ENCODE data around the gene GABRR2.

GABRR2 gene

GRCh38 chr6:89260832-89261231, 54.3 kb downstream of the GABRR2 start:
- peak; percentile 8 for DNase-seq (ENCODE audit: low read depth)
- TF ChIP-seq CTCF (IDR thresholded peaks at IDR 0.05; ENCODE audit: low read length, missing control alignments), result no peak
- no peak overlapping the region for H3K4me3 ChIP-seq (replicated peaks; ENCODE audit: low read depth, low read length)

- no peak for TF ChIP-seq CTCF (IDR thresholded peaks at IDR 0.05; ENCODE audit: low read length, missing control alignments)
- DNase-seq (ENCODE audit: low read depth), result no peak
- no peak overlapping the region for H3K4me3 ChIP-seq (replicated peaks; ENCODE audit: low read depth, low read length)
Observed at GRCh38 chr6:89260310-89260709, 54.8 kb downstream of the GABRR2 start.

- no peak for TF ChIP-seq CTCF (IDR thresholded peaks at IDR 0.05; ENCODE audit: low read length, missing control alignments)
- no peak overlapping the region for H3K4me3 ChIP-seq (replicated peaks; ENCODE audit: low read depth, low read length)
- DNase-seq (ENCODE audit: low read depth), result no peak
Observed at GRCh38 chr6:89258912-89259311, 56.2 kb downstream of the GABRR2 start.

- TF ChIP-seq CTCF (IDR thresholded peaks at IDR 0.05; ENCODE audit: low read length, missing control alignments), result no peak
- DNase-seq (ENCODE audit: low read depth), result no peak
- no peak overlapping the region for H3K4me3 ChIP-seq (replicated peaks; ENCODE audit: low read depth, low read length)
Observed at GRCh38 chr6:89257781-89258180, 57.3 kb downstream of the GABRR2 start.

- no peak for DNase-seq (ENCODE audit: low read depth)
- TF ChIP-seq CTCF (IDR thresholded peaks at IDR 0.05; ENCODE audit: low read length, missing control alignments), result no peak
Observed at GRCh38 chr6:89257346-89257745, 57.8 kb downstream of the GABRR2 start.

GRCh38 chr6:89255417-89255816, 59.7 kb downstream of the GABRR2 start:
- DNase-seq (ENCODE audit: low read depth), result no peak
- no peak overlapping the region for H3K4me3 ChIP-seq (replicated peaks; ENCODE audit: low read depth, low read length)
- no peak for TF ChIP-seq CTCF (IDR thresholded peaks at IDR 0.05; ENCODE audit: low read length, missing control alignments)

More at GRCh38 chr6:89257346-89257745, 57.8 kb downstream of the GABRR2 start:
- no peak overlapping the region for H3K4me3 ChIP-seq (replicated peaks; ENCODE audit: low read depth, low read length)

- TF ChIP-seq CTCF (IDR thresholded peaks at IDR 0.05; ENCODE audit: low read length, missing control alignments), result no peak
- peak; percentile 55 for DNase-seq (ENCODE audit: low read depth)
- H3K4me3 ChIP-seq (replicated peaks; ENCODE audit: low read depth, low read length), result no peak overlapping the region
Observed at GRCh38 chr6:89254569-89254968, 60.5 kb downstream of the GABRR2 start.

Measured in fibroblast of pulmonary artery (primary cell).